ENCODE data around the gene USP17L13.
"Not testable (repeated sequence)": the region's sequence is repeated elsewhere in the genome, so short reads cannot be mapped to it uniquely, and the experiment has no call there.

USP17L13 gene, protein sequence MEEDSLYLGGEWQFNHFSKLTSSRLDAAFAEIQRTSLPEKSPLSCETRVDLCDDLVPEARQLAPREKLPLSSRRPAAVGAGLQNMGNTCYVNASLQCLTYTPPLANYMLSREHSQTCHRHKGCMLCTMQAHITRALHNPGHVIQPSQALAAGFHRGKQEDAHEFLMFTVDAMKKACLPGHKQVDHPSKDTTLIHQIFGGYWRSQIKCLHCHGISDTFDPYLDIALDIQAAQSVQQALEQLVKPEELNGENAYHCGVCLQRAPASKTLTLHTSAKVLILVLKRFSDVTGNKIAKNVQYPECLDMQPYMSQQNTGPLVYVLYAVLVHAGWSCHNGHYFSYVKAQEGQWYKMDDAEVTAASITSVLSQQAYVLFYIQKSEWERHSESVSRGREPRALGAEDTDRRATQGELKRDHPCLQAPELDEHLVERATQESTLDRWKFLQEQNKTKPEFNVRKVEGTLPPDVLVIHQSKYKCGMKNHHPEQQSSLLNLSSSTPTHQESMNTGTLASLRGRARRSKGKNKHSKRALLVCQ

DNA sequence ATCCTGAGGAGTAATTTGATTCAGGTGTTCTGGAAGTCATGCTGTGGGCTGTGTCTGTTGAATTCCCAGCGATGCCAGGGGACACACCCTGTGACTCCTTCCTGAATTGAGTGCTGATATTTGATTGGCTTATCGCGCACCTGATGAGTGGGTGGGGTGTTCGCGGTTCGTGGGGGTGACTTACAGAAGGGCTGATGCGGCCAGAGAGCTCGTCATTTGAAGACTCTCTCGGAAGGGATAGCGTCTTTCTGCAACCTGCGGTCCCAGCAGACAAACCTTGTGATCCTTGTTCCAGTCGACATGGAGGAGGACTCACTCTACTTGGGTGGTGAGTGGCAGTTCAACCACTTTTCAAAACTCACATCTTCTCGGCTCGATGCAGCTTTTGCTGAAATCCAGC lies at the start of gene USP17L13:
USP17L13 (plus strand) TSS at position 301 of the 400 bp plus-strand sequence; CDS start at position 301, 0 bp downstream.
- not testable (repeated sequence) for DNase-seq (ENCODE audit: low spot score)

DNA sequence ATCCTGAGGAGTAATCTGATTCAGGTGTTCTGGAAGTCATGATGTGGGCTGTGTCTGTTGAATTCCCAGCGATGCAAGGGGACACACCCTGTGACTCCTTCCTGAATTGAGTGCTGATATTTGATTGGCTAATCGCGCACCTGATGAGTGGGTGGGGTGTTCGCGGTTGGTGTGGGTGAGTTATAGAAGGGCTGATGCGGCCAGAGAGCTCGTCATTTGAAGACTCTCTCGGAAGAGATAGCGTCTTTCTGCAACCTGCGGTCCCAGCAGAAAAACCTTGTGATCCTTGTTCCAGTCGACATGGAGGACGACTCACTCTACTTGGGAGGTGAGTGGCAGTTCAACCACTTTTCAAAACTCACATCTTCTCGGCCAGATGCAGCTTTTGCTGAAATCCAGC lies 14.3 kb upstream of the USP17L13 start, which contains the start of gene USP17L10:
USP17L10 (plus strand) TSS at position 301 of the 400 bp plus-strand sequence; CDS start at position 301, 0 bp downstream.
- DNase-seq (ENCODE audit: low spot score) = not testable (repeated sequence)

DNA sequence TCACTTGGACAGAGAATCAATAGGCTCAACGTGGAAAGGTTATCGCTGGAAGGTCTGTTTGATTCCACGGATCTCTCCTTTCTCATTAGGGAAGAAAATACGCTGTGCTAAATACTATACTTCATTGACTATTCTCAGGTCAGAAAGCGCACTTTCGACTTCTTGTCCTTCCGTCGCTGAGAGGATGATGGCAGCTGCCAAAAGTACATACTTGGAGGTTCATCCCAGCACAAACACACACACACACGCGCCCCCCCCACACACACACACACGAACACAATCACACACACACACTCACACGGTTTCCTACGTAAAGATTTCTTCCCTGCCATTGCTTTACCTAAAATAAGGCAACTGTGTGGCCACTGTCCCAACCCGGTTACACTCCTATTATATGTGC lies 10.0 kb upstream of the USP17L13 start:
- DNase-seq (ENCODE audit: low spot score) = not testable (repeated sequence)

DNA sequence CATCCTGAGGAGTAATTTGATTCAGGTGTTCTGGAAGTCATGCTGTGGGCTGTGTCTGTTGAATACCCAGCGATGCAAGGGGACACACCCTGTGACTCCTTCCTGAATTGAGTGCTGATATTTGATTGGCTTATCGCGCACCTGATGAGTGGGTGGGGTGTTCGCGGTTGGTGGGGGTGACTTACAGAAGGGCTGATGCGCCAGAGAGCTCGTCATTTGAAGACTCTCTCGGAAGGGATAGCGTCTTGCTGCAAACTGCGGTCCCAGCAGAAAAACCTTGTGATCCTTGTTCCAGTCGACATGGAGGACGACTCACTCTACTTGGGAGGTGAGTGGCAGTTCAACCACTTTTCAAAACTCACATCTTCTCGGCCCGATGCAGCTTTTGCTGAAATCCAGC lies 9.6 kb upstream of the USP17L13 start, which contains the start of gene USP17L11:
USP17L11 (plus strand) TSS at position 301 of the 400 bp plus-strand sequence; CDS start at position 301, 0 bp downstream.
- not testable (repeated sequence) for DNase-seq (ENCODE audit: low spot score)

DNA sequence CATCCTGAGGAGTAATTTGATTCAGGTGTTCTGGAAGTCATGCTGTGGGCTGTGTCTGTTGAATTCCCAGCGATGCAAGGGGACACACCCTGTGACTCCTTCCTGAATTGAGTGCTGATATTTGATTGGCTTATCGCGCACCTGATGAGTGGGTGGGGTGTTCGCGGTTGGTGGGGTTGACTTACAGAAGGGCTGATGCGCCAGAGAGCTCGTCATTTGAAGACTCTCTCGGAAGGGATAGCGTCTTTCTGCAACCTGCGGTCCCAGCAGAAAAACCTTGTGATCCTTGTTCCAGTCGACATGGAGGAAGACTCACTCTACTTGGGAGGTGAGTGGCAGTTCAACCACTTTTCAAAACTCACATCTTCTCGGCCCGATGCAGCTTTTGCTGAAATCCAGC lies 4.8 kb upstream of the USP17L13 start, which contains the start of gene USP17L12:
USP17L12 (plus strand) TSS at position 301 of the 400 bp plus-strand sequence; CDS start at position 301, 0 bp downstream.
- DNase-seq (ENCODE audit: low spot score) = not testable (repeated sequence)

DNA sequence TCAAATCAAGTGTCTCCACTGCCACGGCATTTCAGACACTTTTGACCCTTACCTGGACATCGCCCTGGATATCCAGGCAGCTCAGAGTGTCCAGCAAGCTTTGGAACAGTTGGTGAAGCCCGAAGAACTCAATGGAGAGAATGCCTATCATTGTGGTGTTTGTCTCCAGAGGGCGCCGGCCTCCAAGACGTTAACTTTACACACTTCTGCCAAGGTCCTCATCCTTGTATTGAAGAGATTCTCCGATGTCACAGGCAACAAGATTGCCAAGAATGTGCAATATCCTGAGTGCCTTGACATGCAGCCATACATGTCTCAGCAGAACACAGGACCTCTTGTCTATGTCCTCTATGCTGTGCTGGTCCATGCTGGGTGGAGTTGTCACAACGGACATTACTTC lies 5.6 kb downstream of the USP17L13 start:
- DNase-seq (ENCODE audit: low spot score) = not testable (repeated sequence)

DNA sequence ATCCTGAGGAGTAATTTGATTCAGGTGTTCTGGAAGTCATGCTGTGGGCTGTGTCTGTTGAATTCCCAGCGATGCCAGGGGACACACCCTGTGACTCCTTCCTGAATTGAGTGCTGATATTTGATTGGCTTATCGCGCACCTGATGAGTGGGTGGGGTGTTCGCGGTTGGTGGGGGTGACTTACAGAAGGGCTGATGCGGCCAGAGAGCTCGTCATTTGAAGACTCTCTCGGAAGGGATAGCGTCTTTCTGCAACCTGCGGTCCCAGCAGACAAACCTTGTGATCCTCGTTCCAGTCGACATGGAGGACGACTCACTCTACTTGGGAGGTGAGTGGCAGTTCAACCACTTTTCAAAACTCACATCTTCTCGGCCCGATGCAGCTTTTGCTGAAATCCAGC lies 9.4 kb downstream of the USP17L13 start, which contains the start of gene USP17L15:
USP17L15 (plus strand) TSS at position 301 of the 400 bp plus-strand sequence; CDS start at position 301, 0 bp downstream.
- not testable (repeated sequence) for DNase-seq (ENCODE audit: low spot score)

DNA sequence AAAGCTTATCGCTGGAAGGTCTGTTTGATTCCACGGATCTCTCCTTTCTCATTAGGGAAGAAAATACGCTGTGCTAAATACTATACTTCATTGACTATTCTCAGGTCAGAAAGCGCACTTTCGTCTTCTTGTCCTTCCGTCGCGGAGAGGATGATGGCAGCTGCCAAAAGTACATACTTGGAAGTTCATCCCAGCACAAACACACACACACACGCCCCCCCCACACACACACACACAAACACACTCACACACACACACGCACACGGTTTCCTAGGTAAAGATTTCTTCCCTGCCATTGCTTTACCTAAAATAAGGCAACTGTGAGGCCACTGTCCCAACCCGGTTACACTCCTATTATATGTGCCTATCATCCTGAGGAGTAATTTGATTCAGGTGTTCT lies 13.8 kb downstream of the USP17L13 start:
- not testable (repeated sequence) for DNase-seq (ENCODE audit: low spot score)

DNA sequence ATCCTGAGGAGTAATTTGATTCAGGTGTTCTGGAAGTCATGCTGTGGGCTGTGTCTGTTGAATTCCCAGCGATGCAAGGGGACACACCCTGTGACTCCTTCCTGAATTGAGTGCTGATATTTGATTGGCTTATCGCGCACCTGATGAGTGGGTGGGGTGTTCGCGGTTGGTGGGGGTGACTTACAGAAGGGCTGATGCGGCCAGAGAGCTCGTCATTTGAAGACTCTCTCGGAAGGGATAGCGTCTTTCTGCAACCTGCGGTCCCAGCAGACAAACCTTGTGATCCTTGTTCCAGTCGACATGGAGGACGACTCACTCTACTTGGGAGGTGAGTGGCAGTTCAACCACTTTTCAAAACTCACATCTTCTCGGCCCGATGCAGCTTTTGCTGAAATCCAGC lies 18.9 kb downstream of the USP17L13 start, which contains the start of gene USP17L17:
USP17L17 (plus strand) TSS at position 301 of the 400 bp plus-strand sequence; CDS start at position 301, 0 bp downstream.
- not testable (repeated sequence) for DNase-seq (ENCODE audit: low spot score)

DNA sequence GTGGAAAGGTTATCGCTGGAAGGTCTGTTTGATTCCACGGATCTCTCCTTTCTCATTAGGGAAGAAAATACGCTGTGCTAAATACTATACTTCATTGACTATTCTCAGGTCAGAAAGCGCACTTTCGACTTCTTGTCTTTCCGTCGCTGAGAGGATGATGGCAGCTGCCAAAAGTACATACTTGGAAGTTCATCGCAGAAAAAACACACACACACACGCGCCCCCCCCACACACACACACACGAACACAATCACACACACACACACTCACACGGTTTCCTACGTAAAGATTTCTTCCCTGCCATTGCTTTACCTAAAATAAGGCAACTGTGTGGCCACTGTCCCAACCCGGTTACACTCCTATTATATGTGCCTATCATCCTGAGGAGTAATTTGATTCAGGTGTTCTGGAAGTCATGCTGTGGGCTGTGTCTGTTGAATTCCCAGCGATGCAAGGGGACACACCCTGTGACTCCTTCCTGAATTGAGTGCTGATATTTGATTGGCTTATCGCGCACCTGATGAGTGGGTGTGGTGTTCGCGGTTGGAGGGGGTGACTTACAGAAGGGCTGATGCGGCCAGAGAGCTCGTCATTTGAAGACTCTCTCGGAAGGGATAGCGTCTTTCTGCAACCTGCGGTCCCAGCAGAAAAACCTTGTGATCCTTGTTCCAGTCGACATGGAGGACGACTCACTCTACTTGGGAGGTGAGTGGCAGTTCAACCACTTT lies 23.4 kb downstream of the USP17L13 start, which contains the start of gene USP17L18:
USP17L18 (plus strand) TSS at position 678 of the 728 bp plus-strand sequence; CDS start at position 678, 0 bp downstream.
- DNase-seq (ENCODE audit: low spot score) = peak; percentile 29

DNA sequence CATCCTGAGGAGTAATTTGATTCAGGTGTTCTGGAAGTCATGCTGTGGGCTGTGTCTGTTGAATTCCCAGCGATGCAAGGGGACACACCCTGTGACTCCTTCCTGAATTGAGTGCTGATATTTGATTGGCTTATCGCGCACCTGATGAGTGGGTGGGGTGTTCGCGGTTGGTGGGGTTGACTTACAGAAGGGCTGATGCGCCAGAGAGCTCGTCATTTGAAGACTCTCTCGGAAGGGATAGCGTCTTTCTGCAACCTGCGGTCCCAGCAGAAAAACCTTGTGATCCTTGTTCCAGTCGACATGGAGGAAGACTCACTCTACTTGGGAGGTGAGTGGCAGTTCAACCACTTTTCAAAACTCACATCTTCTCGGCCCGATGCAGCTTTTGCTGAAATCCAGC lies 28.4 kb downstream of the USP17L13 start, which contains the start of gene USP17L19:
USP17L19 (plus strand) TSS at position 301 of the 400 bp plus-strand sequence; CDS start at position 301, 0 bp downstream.
- not testable (repeated sequence) for DNase-seq (ENCODE audit: low spot score)

DNA sequence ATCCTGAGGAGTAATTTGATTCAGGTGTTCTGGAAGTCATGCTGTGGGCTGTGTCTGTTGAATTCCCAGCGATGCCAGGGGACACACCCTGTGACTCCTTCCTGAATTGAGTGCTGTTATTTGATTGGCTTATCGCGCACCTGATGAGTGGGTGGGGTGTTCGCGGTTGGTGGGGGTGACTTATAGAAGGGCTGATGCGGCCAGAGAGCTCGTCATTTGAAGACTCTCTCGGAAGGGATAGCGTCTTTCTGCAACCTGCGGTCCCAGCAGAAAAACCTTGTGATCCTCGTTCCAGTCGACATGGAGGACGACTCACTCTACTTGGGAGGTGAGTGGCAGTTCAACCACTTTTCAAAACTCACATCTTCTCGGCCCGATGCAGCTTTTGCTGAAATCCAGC lies 33.1 kb downstream of the USP17L13 start, which contains the start of gene USP17L20:
USP17L20 (plus strand) TSS at position 301 of the 400 bp plus-strand sequence; CDS start at position 301, 0 bp downstream.
- DNase-seq (ENCODE audit: low spot score) = not testable (repeated sequence)

DNA sequence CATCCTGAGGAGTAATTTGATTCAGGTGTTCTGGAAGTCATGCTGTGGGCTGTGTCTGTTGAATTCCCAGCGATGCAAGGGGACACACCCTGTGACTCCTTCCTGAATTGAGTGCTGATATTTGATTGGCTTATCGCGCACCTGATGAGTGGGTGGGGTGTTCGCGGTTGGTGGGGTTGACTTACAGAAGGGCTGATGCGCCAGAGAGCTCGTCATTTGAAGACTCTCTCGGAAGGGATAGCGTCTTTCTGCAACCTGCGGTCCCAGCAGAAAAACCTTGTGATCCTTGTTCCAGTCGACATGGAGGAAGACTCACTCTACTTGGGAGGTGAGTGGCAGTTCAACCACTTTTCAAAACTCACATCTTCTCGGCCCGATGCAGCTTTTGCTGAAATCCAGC lies 37.9 kb downstream of the USP17L13 start, which contains the start of gene USP17L21:
USP17L21 (plus strand) TSS at position 301 of the 400 bp plus-strand sequence; CDS start at position 301, 0 bp downstream.
- DNase-seq (ENCODE audit: low spot score) = not testable (repeated sequence)

DNA sequence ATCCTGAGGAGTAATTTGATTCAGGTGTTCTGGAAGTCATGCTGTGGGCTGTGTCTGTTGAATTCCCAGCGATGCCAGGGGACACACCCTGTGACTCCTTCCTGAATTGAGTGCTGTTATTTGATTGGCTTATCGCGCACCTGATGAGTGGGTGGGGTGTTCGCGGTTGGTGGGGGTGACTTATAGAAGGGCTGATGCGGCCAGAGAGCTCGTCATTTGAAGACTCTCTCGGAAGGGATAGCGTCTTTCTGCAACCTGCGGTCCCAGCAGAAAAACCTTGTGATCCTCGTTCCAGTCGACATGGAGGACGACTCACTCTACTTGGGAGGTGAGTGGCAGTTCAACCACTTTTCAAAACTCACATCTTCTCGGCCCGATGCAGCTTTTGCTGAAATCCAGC lies 42.6 kb downstream of the USP17L13 start, which contains the start of gene USP17L22:
USP17L22 (plus strand) TSS at position 301 of the 400 bp plus-strand sequence; CDS start at position 301, 0 bp downstream.
- not testable (repeated sequence) for DNase-seq (ENCODE audit: low spot score)

DNA sequence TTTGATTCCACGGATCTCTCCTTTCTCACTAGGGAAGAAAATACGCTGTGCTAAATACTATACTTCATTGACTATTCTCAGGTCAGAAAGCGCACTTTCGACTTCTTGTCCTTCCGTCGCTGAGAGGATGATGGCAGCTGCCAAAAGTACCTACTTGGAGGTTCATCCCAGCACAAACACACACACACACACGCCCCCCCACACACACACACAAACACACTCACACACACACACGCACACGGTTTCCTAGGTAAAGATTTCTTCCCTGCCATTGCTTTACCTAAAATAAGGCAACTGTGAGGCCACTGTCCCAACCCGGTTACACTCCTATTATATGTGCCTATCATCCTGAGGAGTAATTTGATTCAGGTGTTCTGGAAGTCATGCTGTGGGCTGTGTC lies 47.0 kb downstream of the USP17L13 start:
- not testable (repeated sequence) for DNase-seq (ENCODE audit: low spot score)
